Fibroblast of lung (primary cell): ENCODE data around the gene KCTD18. TPM values are rescaled to one million over a fixed set of nuclear protein-coding genes. Genes with fewer than 3 reads are reported as not detected.

ENCODE experiments used
- DNase-seq, 2 donors: peaks; one replicate each; pipeline versions ENCODE4 v3.0.0 to v3.0.0-alpha.2; 2010; ENCODE audit warnings: low read depth in 2 of 2
- H2AFZ ChIP-seq: 2 replicates; pipeline ENCODE4 v1.5.1; 2012; ENCODE audit warnings: low read length, control low read depth, inconsistent platforms
- H3K27ac ChIP-seq: 2 replicates; pipeline ENCODE4 v1.5.1; 2011; ENCODE audit warnings: low read length, control low read depth; ENCODE audit not compliant: insufficient read depth
- H3K27me3 ChIP-seq: 2 replicates; pipeline ENCODE4 v1.5.1; 2011; ENCODE audit warnings: mild to moderate bottlenecking, low read length; ENCODE audit not compliant: control insufficient read depth, insufficient read depth
- H3K36me3 ChIP-seq: 2 replicates; pipeline ENCODE4 v1.5.1; 2011; ENCODE audit warnings: low read length; ENCODE audit not compliant: control insufficient read depth, insufficient read depth
- H3K4me1 ChIP-seq: 2 replicates; pipeline ENCODE4 v1.5.1; 2011; ENCODE audit warnings: low read length; ENCODE audit not compliant: control insufficient read depth, insufficient read depth; ENCODE audit errors: extremely low read depth
- H3K4me2 ChIP-seq: 2 replicates; pipeline ENCODE4 v1.5.1; 2011; ENCODE audit warnings: low read length, control low read depth; ENCODE audit not compliant: insufficient read depth; ENCODE audit errors: extremely low read depth
- H3K4me3 ChIP-seq, 4 experiments: fragments of 200-600 bp in 1 of 4; sonication (generic) in 1 of 4; replicated peaks in 1 of 4; 2 replicates each; pipeline ENCODE4 v1.5.1; 2011 to 2016; ENCODE audit warnings: low read length in 4 of 4, low read depth in 3 of 4, mild to moderate bottlenecking in 3 of 4, control low read depth in 2 of 4, inconsistent platforms in 1 of 4, mixed read lengths in 1 of 4; ENCODE audit not compliant: insufficient read depth in 1 of 4; ENCODE audit errors: control extremely low read depth in 1 of 4
- H3K79me2 ChIP-seq: 2 replicates; pipeline ENCODE4 v1.5.1; 2012; ENCODE audit warnings: mild to moderate bottlenecking, low read length, inconsistent platforms; ENCODE audit not compliant: control insufficient read depth, insufficient read depth
- H3K9ac ChIP-seq: 2 replicates; pipeline ENCODE4 v1.5.1; 2011; ENCODE audit warnings: mild to moderate bottlenecking, low read length, control low read depth; ENCODE audit not compliant: insufficient read depth
- H3K9me3 ChIP-seq: 2 replicates; pipeline ENCODE4 v1.5.1; 2012; ENCODE audit warnings: low read depth, low read length; ENCODE audit not compliant: control insufficient read depth, insufficient read depth
- H4K20me1 ChIP-seq: 2 replicates; pipeline ENCODE4 v1.5.1; 2011; ENCODE audit warnings: low read length; ENCODE audit not compliant: control insufficient read depth, insufficient read depth; ENCODE audit errors: extremely low read depth
- CTCF ChIP-seq, 2 donors: IDR thresholded peaks in 1 of 2; conservative IDR thresholded peaks in 1 of 2; 1 replicate in 1 of 2; 2 replicates in 1 of 2; pipeline ENCODE4 v1.5.1; 2011 to 2012; ENCODE audit warnings: low read length in 2 of 2, control low read depth in 1 of 2, inconsistent platforms in 1 of 2, low read depth in 1 of 2, mild to moderate bottlenecking in 1 of 2
- EZH2 ChIP-seq: IDR thresholded peaks from 2 replicates; pipeline ENCODE4 v1.5.1; 2012; ENCODE audit warnings: low read length, control low read depth, mild to moderate bottlenecking; ENCODE audit errors: missing control alignments
- polyA plus RNA-seq, 2 donors: library from polyadenylated mRNA; depleted of rRNA in 1 of 2; stranded (reverse) in 1 of 2; unstranded in 1 of 2; fragments of >200 nt; gene quantifications; 2 replicates each; pipeline ENCODE4 v1.2.1, GENCODE V29; 2011 to 2012; ENCODE audit warnings: missing spikeins in 1 of 2
- total RNA-seq: library from RNA; depleted of rRNA; stranded (reverse); fragments of >200 nt; gene quantifications from 2 replicates; pipeline ENCODE4 v1.2.1, GENCODE V29; 2014

The KCTD18 gene
- total and polyA plus RNA-seq, 2 donors (not counting 1 experiment from before 2014, with no cell fraction given) = 14.0 to 29.4 TPM

GRCh38 chr2:200509235-200509611 lies 645 bp downstream of the KCTD18 start:
- no peaks in the 10 kb centered on the region for H3K9me3 ChIP-seq
- peak overlapping the region; percentile 68 for H3K27ac ChIP-seq
- TF ChIP-seq EZH2 (no peak), CTCF (conservative IDR thresholded peaks at IDR 0.05 in 1 of 2, IDR thresholded peaks at IDR 0.05 in 1 of 2; ENCODE audit: low read depth in 1 of 2, low read length in 2 of 2) (no peak)
- peak in 1 of 2 donors; percentile 18 for DNase-seq
- H3K4me3 ChIP-seq = peak overlapping the region; percentile 72 to 92 (median 86)
- H2AFZ ChIP-seq = peak overlapping the region; percentile 81
- H3K36me3 ChIP-seq = no peaks in the 10 kb centered on the region
- peaks cover 10% of the 10 kb centered on the region for H3K27me3 ChIP-seq
- H3K9ac ChIP-seq = peak overlapping the region; percentile 85
- no peaks in the 10 kb centered on the region for H3K4me1 ChIP-seq
- peak overlapping the region; percentile 97 for H3K4me2 ChIP-seq
- H4K20me1 ChIP-seq = no peaks in the 10 kb centered on the region
- peaks cover 3% of the 10 kb centered on the region for H3K79me2 ChIP-seq

- TF ChIP-seq EZH2 (no peak), CTCF (conservative IDR thresholded peaks at IDR 0.05 in 1 of 2, IDR thresholded peaks at IDR 0.05 in 1 of 2; ENCODE audit: low read depth in 1 of 2, low read length in 2 of 2) (no peak)
- Histone ChIP-seq H3K36me3 (no peaks in the 10 kb centered on the region), H3K4me2 (no peak overlapping the region), H4K20me1 (no peaks in the 10 kb centered on the region), H3K9me3 (no peaks in the 10 kb centered on the region), H3K79me2 (peaks cover 3% of the 10 kb centered on the region), H3K27ac (no peak overlapping the region), H3K4me3 (no peak overlapping the region), H2AFZ (no peak overlapping the region), H3K9ac (no peak overlapping the region), H3K27me3 (no peaks in the 10 kb centered on the region), H3K4me1 (no peaks in the 10 kb centered on the region)
- no peak for DNase-seq
These were observed 2.7 kb downstream of the KCTD18 start for GRCh38 chr2:200507179-200507578.

GRCh38 chr2:200506679-200507078 lies 3.2 kb downstream of the KCTD18 start:
- no peaks in the 10 kb centered on the region for H3K9me3 ChIP-seq
- no peak overlapping the region for H3K9ac ChIP-seq
- H3K27me3 ChIP-seq = no peaks in the 10 kb centered on the region
- no peaks in the 10 kb centered on the region for H3K4me1 ChIP-seq
- H3K36me3 ChIP-seq = no peaks in the 10 kb centered on the region
- no peak overlapping the region for H3K27ac ChIP-seq
- H3K4me3 ChIP-seq = no peak overlapping the region
- H2AFZ ChIP-seq = no peak overlapping the region
- no peaks in the 10 kb centered on the region for H4K20me1 ChIP-seq
- TF ChIP-seq CTCF (conservative IDR thresholded peaks at IDR 0.05 in 1 of 2, IDR thresholded peaks at IDR 0.05 in 1 of 2; ENCODE audit: low read depth in 1 of 2, low read length in 2 of 2) (no peak), EZH2 (no peak)
- H3K4me2 ChIP-seq = no peak overlapping the region
- no peak for DNase-seq
- H3K79me2 ChIP-seq = peaks cover 3% of the 10 kb centered on the region
